PC-9 (cell line): ENCODE data around the gene MYO15B.

Experiments used
- CTCF ChIP-seq: fragments of 200-600 bp; sonication (generic); conservative IDR thresholded peaks from 2 replicates; pipeline ENCODE4 v1.6.1; 2017; ENCODE audit warnings: mixed run types, antibody characterized with exemption, mild to moderate bottlenecking, moderate library complexity
- EZH2 ChIP-seq: fragments of 200-600 bp; sonication (generic); IDR thresholded peaks from 2 replicates; pipeline ENCODE4 v1.8.0; 2017; ENCODE audit warnings: antibody characterized with exemption, low read depth

- TF ChIP-seq CTCF (no peak), EZH2 (no peak)
Observed at GRCh38 chr17:75575197-75575596, 12.4 kb upstream of the MYO15B start.
